ENCODE measurements around the gene PXK.

The PXK gene

DNA sequence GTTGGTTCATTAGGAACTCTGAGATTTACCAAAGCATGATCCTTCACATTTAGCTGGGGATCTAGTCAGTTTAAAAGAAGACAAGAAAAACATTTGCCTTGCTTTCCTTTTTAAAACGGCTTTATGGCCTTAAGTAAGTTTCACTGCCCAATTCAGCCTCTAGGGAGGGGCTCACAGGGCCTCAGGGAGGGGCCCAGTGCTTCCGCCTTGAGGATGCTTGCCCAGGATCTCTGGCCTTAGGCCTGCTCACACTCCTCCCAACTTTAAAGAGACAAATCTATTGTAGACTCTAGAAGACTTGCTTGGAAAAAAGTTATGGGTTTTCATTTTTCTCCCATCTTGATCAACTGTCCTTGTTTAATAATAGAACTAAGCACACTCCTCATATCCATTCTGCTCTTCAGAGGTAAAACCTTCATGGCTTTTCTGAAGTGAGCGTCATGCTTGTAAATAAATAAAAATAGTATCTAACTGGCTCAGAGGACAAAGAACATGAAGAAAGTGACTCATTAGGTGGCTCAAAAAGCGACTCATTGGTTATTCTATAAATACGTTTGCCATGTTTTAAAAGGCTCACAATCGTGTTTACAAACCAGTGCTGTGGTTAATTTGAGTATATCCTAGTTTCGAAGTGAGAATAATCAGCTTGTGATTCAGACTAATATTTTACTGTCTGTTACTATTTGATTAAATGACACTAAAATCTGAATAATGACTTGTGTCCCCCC, 87.3 kb downstream of the PXK start:
- TF ChIP-seq, protein P1, sequence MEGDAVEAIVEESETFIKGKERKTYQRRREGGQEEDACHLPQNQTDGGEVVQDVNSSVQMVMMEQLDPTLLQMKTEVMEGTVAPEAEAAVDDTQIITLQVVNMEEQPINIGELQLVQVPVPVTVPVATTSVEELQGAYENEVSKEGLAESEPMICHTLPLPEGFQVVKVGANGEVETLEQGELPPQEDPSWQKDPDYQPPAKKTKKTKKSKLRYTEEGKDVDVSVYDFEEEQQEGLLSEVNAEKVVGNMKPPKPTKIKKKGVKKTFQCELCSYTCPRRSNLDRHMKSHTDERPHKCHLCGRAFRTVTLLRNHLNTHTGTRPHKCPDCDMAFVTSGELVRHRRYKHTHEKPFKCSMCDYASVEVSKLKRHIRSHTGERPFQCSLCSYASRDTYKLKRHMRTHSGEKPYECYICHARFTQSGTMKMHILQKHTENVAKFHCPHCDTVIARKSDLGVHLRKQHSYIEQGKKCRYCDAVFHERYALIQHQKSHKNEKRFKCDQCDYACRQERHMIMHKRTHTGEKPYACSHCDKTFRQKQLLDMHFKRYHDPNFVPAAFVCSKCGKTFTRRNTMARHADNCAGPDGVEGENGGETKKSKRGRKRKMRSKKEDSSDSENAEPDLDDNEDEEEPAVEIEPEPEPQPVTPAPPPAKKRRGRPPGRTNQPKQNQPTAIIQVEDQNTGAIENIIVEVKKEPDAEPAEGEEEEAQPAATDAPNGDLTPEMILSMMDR (conservative IDR thresholded peaks at IDR 0.05; ENCODE audit: control insufficient read depth, insufficient read depth, low read depth, low read length): no peak
- DNase-seq (ENCODE audit: low read depth): peak; percentile 63
- no peak overlapping the region for H3K4me3 ChIP-seq (ENCODE audit: control insufficient read depth, low read depth, low read length)

DNA sequence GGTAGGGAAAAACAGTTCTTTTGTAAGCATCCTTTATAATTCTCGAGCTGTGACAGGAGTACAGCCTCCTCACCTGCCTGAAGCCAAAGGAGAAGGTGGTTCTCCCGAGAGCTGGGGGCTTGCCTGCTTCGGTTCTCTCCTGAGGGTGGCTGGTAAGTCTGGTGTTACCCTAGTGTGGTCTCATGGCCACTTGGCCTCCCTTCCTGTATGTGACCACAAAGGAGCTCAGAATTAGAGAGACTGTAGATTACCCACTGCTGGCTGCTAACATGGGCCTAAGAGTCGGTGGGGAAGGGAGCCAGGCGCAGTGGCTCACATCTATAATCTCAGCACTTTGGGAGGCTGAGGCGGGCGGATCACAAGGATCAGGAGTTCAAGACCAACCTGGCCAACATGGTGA, 88.3 kb downstream of the PXK start:
- H3K4me3 ChIP-seq (ENCODE audit: control insufficient read depth, low read depth, low read length): no peak overlapping the region
- TF ChIP-seq, protein P1 (conservative IDR thresholded peaks at IDR 0.05; ENCODE audit: control insufficient read depth, insufficient read depth, low read depth, low read length): no peak
- DNase-seq (ENCODE audit: low read depth): no peak

DNA sequence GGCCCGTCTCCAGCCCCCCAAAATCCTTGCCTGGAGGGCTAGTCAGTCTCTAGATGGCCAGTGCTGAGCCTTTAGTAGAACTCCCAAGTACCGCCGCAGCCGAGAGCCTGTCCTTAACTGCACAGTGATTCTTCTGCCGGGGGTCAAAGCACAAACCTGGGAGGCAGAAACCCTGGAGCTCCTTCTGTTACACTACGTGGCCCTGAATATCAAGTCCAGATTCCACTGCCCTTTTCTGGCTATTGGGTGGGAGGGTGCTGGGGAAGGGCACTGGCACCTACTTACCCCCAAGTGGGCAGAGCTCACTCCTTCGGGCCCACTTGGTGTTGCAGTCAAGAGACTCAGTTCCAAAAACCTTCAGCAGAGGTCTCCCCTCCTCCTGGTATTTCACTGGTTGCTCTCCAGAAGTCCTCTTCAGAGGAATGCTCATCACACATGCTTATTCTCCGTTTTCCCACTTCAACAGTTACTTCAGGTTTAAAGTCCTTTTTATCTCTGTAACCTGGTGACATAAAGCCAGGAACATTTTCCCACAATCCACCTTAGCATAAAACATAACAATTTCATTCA, 90.1 kb downstream of the PXK start:
- peak; percentile 38 for DNase-seq (ENCODE audit: low read depth)
- TF ChIP-seq, protein P1 (conservative IDR thresholded peaks at IDR 0.05; ENCODE audit: control insufficient read depth, insufficient read depth, low read depth, low read length): peak; percentile 40
- no peak overlapping the region for H3K4me3 ChIP-seq (ENCODE audit: control insufficient read depth, low read depth, low read length)

DNA sequence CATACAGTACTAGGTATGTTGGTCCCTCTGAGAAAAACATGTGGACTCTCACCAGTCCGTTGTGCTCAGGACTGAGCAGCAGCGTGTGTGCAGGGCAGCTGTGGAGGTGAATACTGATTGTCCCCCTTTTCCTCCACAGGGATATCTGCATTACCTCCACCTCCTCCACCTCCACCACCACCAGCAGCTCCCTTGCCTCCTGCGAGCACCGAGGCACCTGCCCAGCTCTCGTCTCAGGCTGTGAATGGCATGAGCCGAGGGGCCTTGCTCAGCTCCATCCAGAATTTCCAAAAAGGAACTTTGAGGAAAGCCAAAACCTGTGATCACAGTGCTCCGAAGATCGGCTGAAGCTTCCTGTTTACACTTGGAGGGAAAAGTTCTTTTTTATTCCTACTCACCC, 91.9 kb downstream of the PXK start:
- no peak overlapping the region for H3K4me3 ChIP-seq (ENCODE audit: control insufficient read depth, low read depth, low read length)
- TF ChIP-seq, protein P1 (conservative IDR thresholded peaks at IDR 0.05; ENCODE audit: control insufficient read depth, insufficient read depth, low read depth, low read length): no peak
- DNase-seq (ENCODE audit: low read depth): no peak

DNA sequence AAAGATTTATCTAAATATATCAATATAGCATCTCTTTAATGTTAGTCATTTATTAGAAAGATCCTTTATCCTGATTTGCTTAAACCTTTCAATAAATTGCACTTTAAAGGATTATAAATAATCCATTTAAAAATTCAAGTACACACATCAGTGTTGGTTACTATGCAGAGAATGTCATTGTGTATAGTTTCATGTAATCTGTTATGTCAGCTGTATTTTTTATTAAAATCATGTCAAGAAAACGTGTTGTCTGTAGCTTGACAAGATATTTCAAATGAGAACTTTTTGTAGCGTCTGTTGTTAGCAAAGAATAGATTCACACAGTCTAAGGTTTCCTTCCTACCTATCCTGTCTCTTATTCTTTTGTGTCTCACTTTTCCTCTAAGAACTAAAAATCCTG, 93.1 kb downstream of the PXK start:
- TF ChIP-seq, protein P1 (conservative IDR thresholded peaks at IDR 0.05; ENCODE audit: control insufficient read depth, insufficient read depth, low read depth, low read length): no peak
- DNase-seq (ENCODE audit: low read depth): no peak
- H3K4me3 ChIP-seq (ENCODE audit: control insufficient read depth, low read depth, low read length): no peak overlapping the region

DNA sequence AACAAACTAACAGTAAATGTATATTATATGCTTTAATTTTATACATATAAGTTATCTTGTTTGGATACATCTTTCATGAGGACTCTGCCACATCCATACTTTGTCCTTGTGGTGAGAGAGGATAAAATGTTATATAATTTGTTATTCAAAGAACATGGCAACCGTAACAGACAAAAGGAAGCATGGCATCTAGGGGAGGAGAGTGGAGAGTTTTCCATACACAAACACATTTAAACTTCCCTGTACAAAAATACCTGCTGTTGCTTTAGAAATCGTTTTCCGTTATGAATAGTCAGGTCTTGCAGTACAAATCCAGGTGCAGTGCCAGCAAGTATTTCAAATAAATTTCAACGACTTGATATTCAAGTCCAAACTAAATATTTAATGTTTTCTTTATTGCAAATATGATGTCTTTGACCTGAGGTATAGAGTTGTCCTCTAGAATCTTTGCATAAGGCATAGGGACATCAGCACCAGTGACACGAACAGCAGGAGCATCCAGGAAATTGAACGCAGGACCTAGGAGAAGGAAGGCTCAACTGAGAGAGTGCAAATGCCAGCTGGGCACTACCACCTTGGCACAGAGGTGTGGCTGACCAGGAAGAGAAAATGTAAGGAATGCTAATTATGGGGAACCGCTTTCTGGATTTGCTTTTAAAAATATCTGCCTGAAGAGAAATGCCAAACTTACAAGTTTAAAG, 95.1 kb downstream of the PXK start:
- no peak overlapping the region for H3K4me3 ChIP-seq (ENCODE audit: control insufficient read depth, low read depth, low read length)
- no peak for DNase-seq (ENCODE audit: low read depth)
- TF ChIP-seq, protein P1 (conservative IDR thresholded peaks at IDR 0.05; ENCODE audit: control insufficient read depth, insufficient read depth, low read depth, low read length): no peak
